HG02610 (cell line): ENCODE results near the gene DRC7.
"Not testable (repeated sequence)": the region's sequence is repeated elsewhere in the genome, so short reads cannot be mapped to it uniquely, and the experiment has no call there.

Source experiments
- ATAC-seq: cut with Tn5 transposase; IDR thresholded peaks from one replicate; pipeline ENCODE4 v1.9.1; 2021; ENCODE audit warnings: mild to moderate bottlenecking, moderate library complexity; ENCODE audit not compliant: unreplicated experiment

Gene DRC7

GRCh38 chr16:57658878-57659674 lies 35.5 kb upstream of the DRC7 start:
- ATAC-seq: no peak

- no peak for ATAC-seq
Observed at GRCh38 chr16:57660715-57661463, 33.7 kb upstream of the DRC7 start.

- ATAC-seq: no peak
Observed at GRCh38 chr16:57661510-57661909, 33.1 kb upstream of the DRC7 start.

GRCh38 chr16:57661936-57662906 lies 32.4 kb upstream of the DRC7 start:
- ATAC-seq: no peak

GRCh38 chr16:57663436-57663835 lies 31.2 kb upstream of the DRC7 start:
- ATAC-seq: no peak

- ATAC-seq: no peak
Observed at GRCh38 chr16:57663917-57664661, 30.5 kb upstream of the DRC7 start.

- no peak for ATAC-seq
Observed at GRCh38 chr16:57664662-57665025, 30.0 kb upstream of the DRC7 start.

- no peak for ATAC-seq
Observed at GRCh38 chr16:57665541-57665940, 29.1 kb upstream of the DRC7 start.

- no peak for ATAC-seq
Observed at GRCh38 chr16:57666353-57667047, 28.1 kb upstream of the DRC7 start.

- ATAC-seq: no peak
Observed at GRCh38 chr16:57667048-57667525, 27.5 kb upstream of the DRC7 start.

- no peak for ATAC-seq
Observed at GRCh38 chr16:57667526-57668262, 26.9 kb upstream of the DRC7 start.

- no peak for ATAC-seq
Observed at GRCh38 chr16:57668263-57668571, 26.4 kb upstream of the DRC7 start, which contains the start of gene ADGRG3. TSS of gene ADGRG3 (plus strand) at chr16:57668306. CDS start at chr16:57668348, 42 bp downstream.

GRCh38 chr16:57668630-57669475 lies 25.8 kb upstream of the DRC7 start:
- no peak for ATAC-seq

- ATAC-seq: no peak
Observed at GRCh38 chr16:57669476-57670162, 25.0 kb upstream of the DRC7 start.

- ATAC-seq: no peak
Observed at GRCh38 chr16:57670196-57670595, 24.4 kb upstream of the DRC7 start.

- not testable (repeated sequence) for ATAC-seq
Observed at GRCh38 chr16:57671451-57671850, 23.2 kb upstream of the DRC7 start.

GRCh38 chr16:57672416-57672815 lies 22.2 kb upstream of the DRC7 start:
- ATAC-seq: no peak

GRCh38 chr16:57672824-57673223 lies 21.8 kb upstream of the DRC7 start:
- ATAC-seq: no peak
